ENCODE results near the gene IGF1R.

GRCh38 chr15:98743177-98743576 is 94.8 kb downstream of the IGF1R start:
- TF ChIP-seq CTCF (conservative IDR thresholded peaks at IDR 0.05 in 1 of 2, IDR thresholded peaks at IDR 0.05 in 1 of 2; ENCODE audit: extremely low read depth in 1 of 2, insufficient read depth in 1 of 2, low read depth in 1 of 2, low read length in 2 of 2) (no peak), EZH2 (IDR thresholded peaks at IDR 0.05; ENCODE audit: borderline replicate concordance, low read length) (no peak)

Measured in mammary epithelial cell (primary cell).